ENCODE measurements around the gene FABP2. TPM values are rescaled to one million over a fixed set of nuclear protein-coding genes. Genes with fewer than 3 reads are reported as not detected.
"Not testable (repeated sequence)": the region's sequence is repeated elsewhere in the genome, so short reads cannot be mapped to it uniquely, and the experiment has no call there.

The FABP2 gene
- total RNA-seq, 2 donors from 2014 or later, result not detected

- Mint-ChIP-seq H3K27ac (no peak overlapping the region), H3K36me3 (peaks cover 0 to 6% of the 10 kb centered on the region in 2 donors), H3K9me3 (no peaks in the 10 kb centered on the region)
- no peak for DNase-seq (ENCODE audit: low spot score in 2 of 2)
- ATAC-seq, result no peak
These were observed 31.3 kb downstream of the FABP2 start for GRCh38 chr4:119290598-119290997.

- DNase-seq (ENCODE audit: low spot score in 2 of 2) (no peak), ATAC-seq (no peak)
- Mint-ChIP-seq H3K27ac (no peak overlapping the region), H3K36me3 (peaks cover 0 to 6% of the 10 kb centered on the region in 2 donors), H3K9me3 (no peaks in the 10 kb centered on the region)
These were observed 32.6 kb downstream of the FABP2 start for GRCh38 chr4:119289313-119289712.

DNA sequence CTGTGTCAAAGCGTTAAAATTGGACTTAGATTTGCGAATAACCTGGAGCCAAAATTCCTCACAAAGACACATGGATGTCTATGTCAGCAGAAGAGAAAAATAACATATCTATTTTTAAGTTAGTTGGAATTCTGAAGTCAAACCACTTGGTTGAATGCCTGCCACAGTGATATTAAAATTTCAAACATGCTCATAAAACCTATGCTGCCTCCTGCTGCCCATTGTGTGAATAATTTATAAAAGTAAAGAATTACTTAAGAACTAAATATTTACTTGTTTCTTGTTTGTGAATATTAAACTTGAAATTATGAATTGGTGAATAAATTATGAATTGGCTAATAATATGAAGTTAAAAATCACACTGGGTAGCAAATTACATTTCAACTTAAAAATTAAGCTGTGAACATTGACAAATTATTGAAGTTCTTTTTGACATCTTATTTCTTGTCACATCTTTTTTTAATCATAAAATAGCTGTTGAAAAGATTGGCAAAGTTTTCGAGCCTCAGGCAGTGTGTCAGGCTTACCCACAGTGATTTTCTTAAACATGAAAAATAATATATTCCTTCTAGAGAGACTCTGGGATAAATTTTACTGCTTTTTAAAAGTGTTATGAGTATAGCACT lies 35.4 kb downstream of the FABP2 start:
- H3K27ac Mint-ChIP-seq, result no peak overlapping the region
- no peak for ATAC-seq
- H3K9me3 Mint-ChIP-seq, result no peaks in the 10 kb centered on the region
- peak in 1 of 2 donors; percentile 24 for DNase-seq (ENCODE audit: low spot score in 2 of 2)
- no peaks in the 10 kb centered on the region for H3K36me3 Mint-ChIP-seq

DNA sequence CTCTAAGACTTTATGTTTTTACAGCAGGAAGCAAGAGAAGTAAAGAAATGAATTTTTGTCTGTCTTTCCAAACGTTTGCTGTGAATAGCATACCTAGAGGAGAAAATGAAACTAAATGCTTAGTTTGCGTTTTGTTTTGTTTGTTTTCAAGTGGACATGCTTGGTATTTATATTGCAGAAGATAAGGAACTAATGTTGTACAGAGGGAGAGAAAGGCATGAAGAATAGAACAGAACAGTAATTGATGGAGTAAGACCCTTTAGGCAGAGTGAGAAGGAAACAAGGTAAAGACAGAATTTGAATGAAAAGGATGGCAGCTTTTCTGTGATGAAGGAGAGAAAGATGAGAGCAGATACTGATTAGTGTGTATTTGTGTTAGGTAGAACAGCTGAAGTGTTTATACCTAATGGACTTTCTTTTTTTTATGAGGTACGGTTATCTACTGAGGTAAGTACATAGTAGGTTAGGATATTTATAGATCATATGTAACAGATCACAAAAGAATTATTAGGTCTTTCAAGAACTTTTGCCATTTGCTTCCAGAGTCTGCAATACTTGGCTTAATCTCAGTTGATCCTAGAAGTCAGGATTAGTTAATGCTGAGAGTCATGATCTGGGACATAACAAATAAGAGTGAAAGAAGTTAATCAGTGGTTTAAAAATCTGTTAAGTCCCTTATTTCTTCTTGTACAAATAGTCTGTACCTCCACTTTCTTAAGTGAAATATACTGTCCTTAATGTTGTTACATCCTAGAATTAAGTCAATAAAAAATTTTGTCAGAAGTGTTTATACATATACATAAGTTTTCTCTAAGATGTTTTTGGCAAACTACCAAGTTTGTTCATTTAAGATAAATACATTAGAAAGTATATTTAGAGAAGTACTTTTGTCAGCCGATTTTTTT lies 36.8 kb downstream of the FABP2 start:
- Mint-ChIP-seq H3K27ac (peak overlapping the region; percentile 35 to 56), H3K9me3 (no peaks in the 10 kb centered on the region), H3K36me3 (peaks cover 0 to 2% of the 10 kb centered on the region in 2 donors)
- ATAC-seq, result peak in 1 of 2 donors; percentile 26
- no peak for DNase-seq (ENCODE audit: low spot score in 2 of 2)

GRCh38 chr4:119281393-119281792 lies 40.5 kb downstream of the FABP2 start:
- H3K36me3 Mint-ChIP-seq, result peaks cover 0 to 7% of the 10 kb centered on the region in 2 donors
- no peaks in the 10 kb centered on the region for H3K9me3 Mint-ChIP-seq
- no peak for DNase-seq (ENCODE audit: low spot score in 2 of 2)
- ATAC-seq, result no peak
- no peak overlapping the region for H3K27ac Mint-ChIP-seq

DNA sequence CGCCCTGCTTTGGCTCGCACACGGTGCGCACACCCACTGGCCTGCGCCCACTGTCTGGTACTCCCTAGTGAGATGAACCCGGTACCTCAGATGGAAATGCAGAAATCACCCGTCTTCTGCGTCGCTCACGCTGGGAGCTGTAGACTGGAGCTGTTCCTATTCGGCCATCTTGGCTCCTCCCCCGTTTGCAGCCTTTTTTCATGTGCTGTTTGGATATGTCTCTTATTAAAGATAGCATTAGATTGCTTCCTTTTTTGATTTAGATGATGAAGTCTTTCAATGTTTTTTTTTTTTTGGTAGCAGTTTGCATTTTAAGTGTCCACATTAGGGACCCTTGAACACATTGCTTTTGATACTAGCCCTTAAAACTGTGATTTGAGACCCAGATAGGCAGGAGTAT lies 42.0 kb downstream of the FABP2 start:
- not testable (repeated sequence) for DNase-seq (ENCODE audit: low spot score in 2 of 2); H3K36me3 Mint-ChIP-seq; H3K27ac Mint-ChIP-seq; H3K9me3 Mint-ChIP-seq; ATAC-seq

- not testable (repeated sequence) for ATAC-seq; H3K36me3 Mint-ChIP-seq; H3K27ac Mint-ChIP-seq; H3K9me3 Mint-ChIP-seq; DNase-seq (ENCODE audit: low spot score in 2 of 2)
These were observed 42.4 kb downstream of the FABP2 start for GRCh38 chr4:119279541-119279940.

DNA sequence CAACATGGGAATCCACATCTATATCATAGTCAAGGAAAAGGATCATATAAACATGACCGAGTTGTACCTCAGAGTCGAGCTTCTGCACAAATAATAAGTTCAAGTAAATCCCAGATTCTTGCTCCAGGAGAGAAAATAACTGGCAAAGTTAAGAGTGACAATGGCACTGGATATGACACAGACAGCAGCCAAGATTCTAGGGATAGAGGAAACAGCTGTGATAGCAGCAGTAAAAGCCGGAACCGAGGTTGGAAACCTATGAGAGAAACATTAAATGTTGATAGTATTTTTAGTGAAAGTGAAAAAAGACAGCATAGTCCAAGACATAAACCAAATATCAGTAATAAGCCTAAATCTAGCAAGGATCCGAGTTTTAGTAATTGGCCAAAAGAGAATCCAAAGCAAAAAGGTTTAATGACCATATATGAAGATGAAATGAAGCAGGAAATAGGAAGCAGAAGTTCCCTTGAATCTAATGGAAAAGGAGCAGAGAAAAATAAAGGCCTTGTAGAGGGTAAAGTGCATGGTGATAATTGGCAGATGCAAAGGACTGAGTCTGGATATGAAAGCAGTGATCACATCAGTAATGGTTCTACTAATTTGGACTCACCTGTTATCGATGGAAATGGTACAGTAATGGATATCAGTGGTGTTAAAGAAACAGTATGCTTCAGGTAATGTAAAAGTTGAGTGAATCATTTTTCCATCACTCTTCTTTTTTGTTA lies 50.4 kb downstream of the FABP2 start:
- no peak for DNase-seq (ENCODE audit: low spot score in 2 of 2)
- no peak for ATAC-seq
- H3K36me3 Mint-ChIP-seq, result peaks cover 6 to 35% of the 10 kb centered on the region in 2 donors
- H3K27ac Mint-ChIP-seq, result no peak overlapping the region
- H3K9me3 Mint-ChIP-seq, result peaks cover 0 to 4% of the 10 kb centered on the region in 2 donors

DNA sequence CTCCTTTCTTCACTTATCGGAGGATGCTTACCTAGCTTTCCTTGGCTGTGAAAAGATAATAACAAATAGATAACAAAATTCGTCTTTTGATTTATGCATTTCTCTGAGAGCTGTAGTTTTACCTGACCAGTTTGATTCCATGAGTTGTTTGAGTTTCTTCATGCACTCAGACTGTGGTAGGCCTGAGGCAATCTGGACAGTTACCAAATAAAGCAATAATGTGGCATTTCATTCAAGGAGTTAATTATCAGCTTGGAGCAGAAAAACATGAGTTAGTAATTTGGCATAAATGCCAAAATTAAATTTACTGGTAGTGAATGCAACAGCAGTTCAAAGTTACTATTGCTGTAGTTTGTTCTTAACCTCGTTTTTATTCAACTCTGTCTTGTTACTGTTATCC lies 53.5 kb downstream of the FABP2 start:
- ATAC-seq (no peak), DNase-seq (ENCODE audit: low spot score in 2 of 2) (no peak)
- peaks cover 0 to 10% of the 10 kb centered on the region in 2 donors for H3K9me3 Mint-ChIP-seq
- H3K27ac Mint-ChIP-seq, result no peak overlapping the region
- H3K36me3 Mint-ChIP-seq, result peaks cover 6 to 49% of the 10 kb centered on the region in 2 donors

Other genes with a start within 250 kb of the FABP2 start
- not detected for gene MYOZ2, start 186.3 kb downstream of the FABP2 start, total RNA-seq
- 10 to 100 TPM; 16.7 to 24.4 TPM for gene USP53, start 109.4 kb downstream of the FABP2 start, total RNA-seq